GM18499 (cell line): ENCODE measurements around the gene TREM2.

Source experiments
- ATAC-seq: cut with Tn5 transposase; IDR thresholded peaks from one replicate; pipeline ENCODE4 v1.9.1; 2021; ENCODE audit warnings: moderate number of reproducible peaks; ENCODE audit not compliant: insufficient read depth, unreplicated experiment

TREM2 gene

GRCh38 chr6:41186031-41186562 lies 23.2 kb upstream of the TREM2 start:
- ATAC-seq: no peak

GRCh38 chr6:41184761-41185160 lies 21.8 kb upstream of the TREM2 start:
- no peak for ATAC-seq

GRCh38 chr6:41182069-41183034 lies 19.4 kb upstream of the TREM2 start:
- no peak for ATAC-seq

- ATAC-seq: no peak
These were observed 18.6 kb upstream of the TREM2 start for GRCh38 chr6:41181566-41181965.

- ATAC-seq: no peak
These were observed 16.2 kb upstream of the TREM2 start for GRCh38 chr6:41179163-41179562.

GRCh38 chr6:41177695-41178094 lies 14.8 kb upstream of the TREM2 start:
- ATAC-seq: no peak

- ATAC-seq: no peak
These were observed 14.4 kb upstream of the TREM2 start for GRCh38 chr6:41177287-41177686.

- no peak for ATAC-seq
These were observed 13.3 kb upstream of the TREM2 start for GRCh38 chr6:41176189-41176588.

GRCh38 chr6:41175084-41175483 lies 12.2 kb upstream of the TREM2 start:
- ATAC-seq: no peak

GRCh38 chr6:41174610-41175009 lies 11.7 kb upstream of the TREM2 start:
- no peak for ATAC-seq

GRCh38 chr6:41171908-41172307 lies 9.0 kb upstream of the TREM2 start:
- no peak for ATAC-seq

- ATAC-seq: no peak
These were observed 7.7 kb upstream of the TREM2 start for GRCh38 chr6:41170547-41171160.

- ATAC-seq: no peak
These were observed 4.5 kb upstream of the TREM2 start for GRCh38 chr6:41167173-41167963.

GRCh38 chr6:41164551-41165120 lies 1.7 kb upstream of the TREM2 start:
- ATAC-seq: no peak

- ATAC-seq: no peak
These were observed 452 bp upstream of the TREM2 start for GRCh38 chr6:41163419-41163717.

- no peak for ATAC-seq
These were observed 914 bp downstream of the TREM2 start for GRCh38 chr6:41161851-41162552.

- no peak for ATAC-seq
These were observed 1.5 kb downstream of the TREM2 start for GRCh38 chr6:41161380-41161779.

- ATAC-seq: no peak
These were observed 2.0 kb downstream of the TREM2 start for GRCh38 chr6:41160933-41161332.

GRCh38 chr6:41159415-41160082 lies 3.4 kb downstream of the TREM2 start:
- ATAC-seq: no peak
